CD4-positive, alpha-beta T cell treated with Interleukin-6 for 4 hours (primary cell): Measurements from ENCODE around the gene NFIC.
"Not testable (repeated sequence)": the region's sequence is repeated elsewhere in the genome, so short reads cannot be mapped to it uniquely, and the experiment has no call there.

Experiments used
- DNase-seq: peaks from one replicate; pipeline ENCODE4 v3.0.0-alpha.2; 2020; ENCODE audit warnings: mixed read lengths

NFIC gene

DNA sequence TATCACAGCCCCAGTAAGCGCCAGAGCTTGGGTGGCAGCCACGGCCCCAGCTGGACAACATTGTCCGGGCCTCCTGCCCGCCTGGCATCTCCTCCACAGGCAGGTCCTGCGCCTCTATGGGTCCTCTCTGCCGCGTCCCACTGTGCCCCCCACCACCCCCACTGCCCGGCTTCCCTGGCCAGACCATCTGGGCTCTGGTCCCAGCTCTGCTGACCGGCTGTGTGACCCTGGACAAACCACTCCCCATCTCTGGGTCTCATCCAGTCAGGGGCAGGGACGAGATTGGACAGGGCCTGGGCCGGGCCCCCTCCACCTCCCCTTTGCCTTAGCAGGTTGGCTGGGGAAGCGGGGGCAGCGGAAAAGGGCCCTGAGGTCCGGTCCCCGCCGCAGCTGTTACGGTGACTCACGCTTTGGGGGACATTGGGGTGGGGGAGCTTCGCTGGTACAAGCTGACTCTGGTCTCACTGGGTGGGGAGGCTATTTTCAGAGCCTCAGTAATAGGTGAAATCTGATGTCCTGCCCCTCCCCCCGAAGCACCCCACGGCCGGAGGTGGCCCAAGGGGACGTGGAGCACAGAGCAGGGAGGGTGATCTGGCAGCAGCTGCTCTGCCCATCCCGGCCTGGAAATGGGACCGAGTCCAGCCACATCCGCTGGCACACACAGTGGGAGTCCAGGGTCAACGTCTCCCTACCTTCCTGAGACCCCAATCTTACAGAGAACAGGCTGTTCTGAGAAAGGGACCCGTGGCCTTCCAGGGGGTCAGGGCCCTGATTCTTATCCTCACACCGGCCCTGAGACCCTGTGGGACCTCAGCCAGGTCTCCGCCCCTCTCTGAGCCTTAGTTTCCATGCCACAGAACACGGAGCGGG, 9.1 kb downstream of the NFIC start:
- no peak for DNase-seq

DNA sequence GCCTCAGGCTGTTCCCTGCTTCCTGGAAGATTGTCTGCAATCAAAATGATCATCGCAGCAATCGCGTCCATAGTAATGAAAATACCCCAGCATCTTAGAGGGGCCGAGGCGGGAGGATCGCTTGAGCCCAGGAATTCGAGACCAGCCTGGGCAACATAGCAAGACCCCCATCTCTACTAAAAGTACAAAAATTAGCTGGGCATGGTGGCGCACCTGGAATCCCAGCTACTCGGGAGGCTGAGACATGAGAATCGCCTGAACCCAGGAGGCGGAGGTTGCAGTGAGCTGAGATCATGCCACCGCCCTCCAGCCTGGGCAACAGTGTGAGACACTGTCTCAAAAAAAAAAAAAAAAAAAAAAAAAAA, 9.7 kb downstream of the NFIC start:
- not testable (repeated sequence) for DNase-seq

DNA sequence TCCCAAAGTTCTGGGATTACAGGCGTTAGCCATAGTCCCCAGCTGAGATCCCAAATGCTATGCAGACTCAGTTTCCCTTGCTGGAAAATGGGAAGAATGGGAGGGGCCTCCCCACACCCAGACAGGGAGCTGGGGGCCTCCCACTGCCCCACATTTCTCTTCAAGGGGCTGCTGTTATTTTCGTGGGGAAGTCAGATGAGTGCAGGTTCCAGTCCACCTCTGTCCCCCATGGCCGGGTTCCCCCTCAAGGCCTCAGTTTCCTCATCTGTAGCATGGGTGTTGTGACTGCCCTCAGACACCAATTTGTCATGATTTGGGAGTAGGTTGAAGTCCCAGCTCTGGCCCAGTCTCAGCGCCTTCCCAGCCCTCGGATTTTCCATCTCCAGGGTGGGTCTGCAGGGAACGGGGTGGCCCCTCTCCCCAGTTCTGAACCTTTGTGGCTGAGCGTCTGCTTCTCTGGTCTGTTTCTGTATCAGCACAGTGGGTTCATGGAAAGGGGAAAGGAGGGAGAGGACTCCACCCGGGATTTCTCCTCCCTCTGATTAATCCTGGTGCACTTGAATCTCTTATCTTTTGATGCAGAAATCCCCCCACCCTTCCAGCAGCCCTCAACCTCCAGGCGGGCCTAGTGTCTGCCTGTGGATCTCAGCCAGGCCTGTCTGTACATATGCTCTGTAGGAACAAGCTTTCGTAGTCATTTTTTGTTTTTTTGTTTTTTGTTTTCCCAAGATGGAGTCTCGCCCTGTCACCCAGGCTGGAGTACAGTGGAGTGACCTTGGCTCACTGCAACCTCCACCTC, 12.2 kb downstream of the NFIC start:
- DNase-seq = no peak

GRCh38 chr19:3380829-3381228, 14.4 kb downstream of the NFIC start:
- no peak for DNase-seq

DNA sequence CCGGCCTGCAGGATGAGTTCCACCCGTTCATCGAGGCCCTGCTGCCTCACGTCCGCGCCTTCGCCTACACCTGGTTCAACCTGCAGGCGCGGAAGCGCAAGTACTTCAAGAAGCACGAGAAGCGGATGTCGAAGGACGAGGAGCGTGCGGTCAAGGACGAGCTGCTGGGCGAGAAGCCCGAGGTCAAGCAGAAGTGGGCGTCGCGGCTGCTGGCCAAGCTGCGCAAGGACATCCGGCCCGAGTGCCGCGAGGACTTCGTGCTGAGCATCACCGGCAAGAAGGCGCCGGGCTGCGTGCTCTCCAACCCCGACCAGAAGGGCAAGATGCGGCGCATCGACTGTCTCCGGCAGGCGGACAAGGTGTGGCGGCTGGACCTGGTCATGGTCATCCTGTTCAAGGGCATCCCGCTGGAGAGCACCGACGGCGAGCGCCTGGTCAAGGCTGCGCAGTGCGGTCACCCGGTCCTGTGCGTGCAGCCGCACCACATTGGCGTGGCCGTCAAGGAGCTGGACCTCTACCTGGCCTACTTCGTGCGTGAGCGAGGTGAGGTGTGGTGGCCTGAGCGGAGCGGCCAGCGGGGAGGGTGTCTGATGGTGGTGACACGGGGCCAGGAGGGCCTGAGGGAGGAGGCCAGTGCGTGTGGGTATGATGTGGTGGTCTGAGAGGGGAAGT, 15.5 kb downstream of the NFIC start:
- DNase-seq = no peak

GRCh38 chr19:3382460-3383100, 16.2 kb downstream of the NFIC start:
- DNase-seq = no peak

DNA sequence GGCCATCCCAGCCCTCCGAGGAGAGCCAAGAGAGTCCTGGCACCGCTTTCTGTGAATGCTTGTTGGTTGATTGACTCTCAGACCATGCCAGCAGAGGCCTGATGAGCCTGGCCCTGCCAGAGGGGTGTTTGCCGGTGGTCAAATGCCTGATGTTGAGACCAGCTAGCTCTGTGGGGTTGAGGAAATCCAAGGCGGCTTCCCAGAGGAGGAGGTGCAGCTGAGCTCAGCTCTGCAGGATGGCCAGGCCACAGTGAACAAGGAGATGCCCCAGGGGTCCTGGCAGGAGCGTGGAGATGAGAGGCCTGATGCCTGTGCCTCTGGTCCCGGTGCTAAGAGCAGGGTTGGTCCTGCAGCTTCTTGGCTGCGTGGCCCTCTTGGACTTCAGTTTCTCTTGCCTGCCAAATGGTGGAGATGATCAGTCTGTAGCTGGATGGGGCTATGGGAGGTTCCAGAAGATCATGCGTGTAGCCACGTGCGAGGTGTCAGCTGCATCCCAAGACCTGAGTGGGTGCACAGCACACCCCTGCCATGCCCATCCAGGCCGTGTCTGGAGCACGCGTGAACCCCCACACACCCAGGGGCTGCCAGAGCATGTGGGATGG, 16.8 kb downstream of the NFIC start:
- DNase-seq = no peak

GRCh38 chr19:3386447-3387234, 20.3 kb downstream of the NFIC start:
- no peak for DNase-seq

GRCh38 chr19:3387645-3388589, 21.5 kb downstream of the NFIC start:
- no peak for DNase-seq

GRCh38 chr19:3389446-3389778, 23.0 kb downstream of the NFIC start:
- no peak for DNase-seq

- no peak for DNase-seq
These were observed 23.5 kb downstream of the NFIC start for GRCh38 chr19:3389876-3390371.

DNA sequence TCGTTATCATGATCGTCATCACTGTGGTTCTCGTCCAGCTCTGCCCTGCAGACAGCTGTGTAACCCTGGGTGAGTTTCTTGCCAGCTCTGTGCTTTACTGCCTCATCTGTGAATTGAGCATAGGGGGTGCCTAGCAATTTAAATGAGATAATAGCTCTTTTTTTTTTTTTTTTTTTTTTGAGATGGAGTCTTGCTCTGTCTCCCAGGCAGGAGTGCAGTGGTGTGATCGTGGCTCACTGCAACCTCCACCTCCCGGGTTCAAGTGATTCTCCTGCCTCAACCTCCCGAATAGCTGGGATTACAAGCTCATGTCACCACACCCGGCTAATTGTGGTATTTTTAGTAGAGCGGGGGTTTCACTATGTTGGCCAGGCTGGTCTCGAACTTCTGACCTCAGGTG, 25.5 kb downstream of the NFIC start:
- DNase-seq = not testable (repeated sequence)

- no peak for DNase-seq
These were observed 26.1 kb downstream of the NFIC start for GRCh38 chr19:3392480-3392879.

DNA sequence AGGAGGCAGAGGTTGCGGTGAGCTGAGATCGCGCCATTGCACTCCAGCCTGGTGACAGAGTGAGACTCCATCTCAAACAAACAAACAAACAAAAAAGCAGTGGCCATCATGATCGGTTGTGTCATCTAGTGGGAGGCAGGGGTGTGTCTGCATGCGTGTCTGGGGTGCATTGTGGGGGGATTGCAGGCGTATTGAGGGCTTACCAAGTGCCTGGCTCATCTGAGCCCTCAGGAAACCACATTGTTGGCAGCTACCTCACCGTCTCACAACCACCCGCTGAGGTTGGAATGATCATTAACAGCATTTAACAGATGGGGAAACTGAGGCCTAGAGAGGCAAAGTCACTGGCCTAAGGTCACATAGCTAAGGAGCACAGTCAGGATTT, 30.5 kb downstream of the NFIC start:
- DNase-seq = no peak

DNA sequence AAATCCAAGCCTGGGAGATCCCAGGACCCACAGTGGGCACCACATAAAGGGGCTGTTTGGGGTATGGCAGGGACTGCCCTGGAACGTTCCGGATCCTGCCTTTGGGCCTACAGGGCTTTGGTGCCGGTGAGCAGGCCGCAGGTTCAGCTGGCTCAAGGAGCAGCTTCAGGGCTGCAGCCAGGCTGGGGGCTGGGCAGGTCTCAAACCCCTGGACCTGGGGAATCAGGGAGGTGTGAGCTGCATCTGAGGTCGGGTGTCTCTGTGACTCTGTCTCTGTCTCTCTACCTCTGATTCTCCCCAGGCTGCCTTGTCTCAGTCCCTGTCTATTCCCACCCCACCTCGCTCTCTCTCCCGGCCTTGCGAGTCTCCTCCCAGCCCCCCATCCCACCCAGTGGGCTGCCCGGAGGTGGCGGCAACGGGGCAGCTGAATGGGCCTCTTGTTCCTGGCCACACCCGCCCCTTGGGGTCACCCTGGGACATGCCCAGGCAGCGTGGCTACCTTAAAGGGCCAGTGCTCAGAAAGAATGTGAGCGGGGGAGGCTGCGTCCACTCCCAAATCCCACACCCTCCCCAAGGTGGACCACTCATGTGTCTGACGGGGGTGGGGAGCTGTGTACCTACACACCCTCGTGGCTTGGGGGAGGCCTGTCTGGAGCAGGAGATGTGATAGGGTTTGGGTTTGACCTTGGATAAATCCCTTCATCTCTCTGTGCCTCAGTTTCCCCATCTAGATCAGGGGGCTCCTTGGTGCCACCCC, 31.1 kb downstream of the NFIC start:
- no peak for DNase-seq

GRCh38 chr19:3398114-3398899, 31.9 kb downstream of the NFIC start:
- DNase-seq = no peak

- no peak for DNase-seq
These were observed 32.5 kb downstream of the NFIC start for GRCh38 chr19:3398900-3399278.

GRCh38 chr19:3399311-3399710, 32.9 kb downstream of the NFIC start:
- not testable (repeated sequence) for DNase-seq
